ENCODE data around the gene USPL1. TPM values are rescaled to one million over a fixed set of nuclear protein-coding genes. Genes with fewer than 3 reads are reported as not detected.
A peak's percentile ranks its signal among the peaks of the same experiment; 100 is the strongest.

Gene USPL1
- polyA plus RNA-seq, 2 of the 4 experiments (the other 2 are of a cell fraction), result 7.6 to 22.7 TPM

GRCh38 chr13:30692113-30692512 lies 74.4 kb downstream of the USPL1 start:
- Histone ChIP-seq H3K4me2 (no peak overlapping the region), H3K4me3 (no peak overlapping the region), H3K4me1 (peaks cover 12% of the 10 kb centered on the region), H3K27ac (no peak overlapping the region; a peak in 1 of 6 replicates), H3K9me3 (no peaks in the 10 kb centered on the region)
- ATAC-seq, result no peak
- CTCF ChIA-PET, result no interaction called here
- TF ChIP-seq FOSB (CRISPR knock-in tag; IDR thresholded peaks at IDR 0.05) (no peak), MYC (IDR thresholded peaks at IDR 0.05; ENCODE audit: borderline replicate concordance, low read length) (no peak), EP300 (IDR thresholded peaks at IDR 0.05) (no peak), HDAC2 (IDR thresholded peaks at IDR 0.05) (no peak), HOXA7 (CRISPR knock-in tag; IDR thresholded peaks at IDR 0.05) (no peak), CEBPB (IDR thresholded peaks at IDR 0.05) (no peak), HES2 (IDR thresholded peaks at IDR 0.05) (no peak), POLR2A (IDR thresholded peaks at IDR 0.05; ENCODE audit: low read length) (no peak), KDM1A (IDR thresholded peaks at IDR 0.05; ENCODE audit: low read depth) (no peak)
- WGBS (ENCODE audit: missing lambda C conversion rate), result 100% methylated on average over 1 of the region's 1 CpG
- no peak for FAIRE-seq
- POLR2A ChIA-PET, result no interaction called here
- DNase-seq (ENCODE audit: low read depth in 1 of 2, low spot score in 1 of 2), result no peak

- H3K9me3 ChIP-seq, result no peaks in the 10 kb centered on the region
- DNase-seq (ENCODE audit: low read depth in 1 of 2, low spot score in 1 of 2) (no peak), ATAC-seq (no peak), FAIRE-seq (no peak)
- H3K4me1 ChIP-seq, result no peaks in the 10 kb centered on the region
- whole genome bisulfite sequencing (ENCODE audit: missing lambda C conversion rate), result 49% methylated on average over 11 of the region's 11 CpGs
- POLR2A ChIA-PET, result no interaction called here
- no peak overlapping the region for H3K27ac ChIP-seq
- H3K4me3 ChIP-seq, result no peak overlapping the region
- CTCF ChIA-PET, result interaction anchor here (0.6 to 1.8 kb wide), 2 partner anchors 106 to 310 kb away, joined by 3 to 5 read pairs; no protein-coding TSS in a partner anchor
- TF ChIP-seq MAFK (IDR thresholded peaks at IDR 0.05; ENCODE audit: partially characterized antibody) (peak; percentile 18), TFCP2L1 (CRISPR knock-in tag; IDR thresholded peaks at IDR 0.05) (no peak), ESRRA (IDR thresholded peaks at IDR 0.05; ENCODE audit: borderline replicate concordance, low read length) (no peak), CEBPB (IDR thresholded peaks at IDR 0.05) (no peak), PBX3 (IDR thresholded peaks at IDR 0.05) (no peak)
- no peak overlapping the region for H3K4me2 ChIP-seq
Measured at GRCh38 chr13:30696278-30697176, 78.8 kb downstream of the USPL1 start.

GRCh38 chr13:30697177-30697953 lies 79.6 kb downstream of the USPL1 start:
- CTCF ChIA-PET, result interaction anchor here (1.8 kb wide), 1 partner anchor 105 kb away, joined by 5 read pairs; no protein-coding TSS in a partner anchor

More at GRCh38 chr13:30697177-30697953, 79.6 kb downstream of the USPL1 start:
- POLR2A ChIA-PET, result no interaction called here
- WGBS (ENCODE audit: missing lambda C conversion rate), result 70% methylated on average over 7 of the region's 8 CpGs
- H3K4me3 ChIP-seq, result no peak overlapping the region
- no peak for ATAC-seq
- no peaks in the 10 kb centered on the region for H3K4me1 ChIP-seq
- H3K27ac ChIP-seq, result no peak overlapping the region
- peak; percentile 69 for TF ChIP-seq ZFP36 (IDR thresholded peaks at IDR 0.05; ENCODE audit: borderline replicate concordance, partially characterized antibody)
- TF ChIP-seq REST (IDR thresholded peaks at IDR 0.05), result no peak
- no peak for FAIRE-seq
- H3K9me3 ChIP-seq, result no peaks in the 10 kb centered on the region
- DNase-seq (ENCODE audit: low read depth in 1 of 2, low spot score in 1 of 2), result no peak
- H3K4me2 ChIP-seq, result no peak overlapping the region

Data from A549 (cell line).